ENCODE results near the gene SLC22A8. TPM values are rescaled to one million over a fixed set of nuclear protein-coding genes. Genes with fewer than 3 reads are reported as not detected.

SLC22A8 gene
- polyA plus RNA-seq, 1 experiment: not detected

DNA sequence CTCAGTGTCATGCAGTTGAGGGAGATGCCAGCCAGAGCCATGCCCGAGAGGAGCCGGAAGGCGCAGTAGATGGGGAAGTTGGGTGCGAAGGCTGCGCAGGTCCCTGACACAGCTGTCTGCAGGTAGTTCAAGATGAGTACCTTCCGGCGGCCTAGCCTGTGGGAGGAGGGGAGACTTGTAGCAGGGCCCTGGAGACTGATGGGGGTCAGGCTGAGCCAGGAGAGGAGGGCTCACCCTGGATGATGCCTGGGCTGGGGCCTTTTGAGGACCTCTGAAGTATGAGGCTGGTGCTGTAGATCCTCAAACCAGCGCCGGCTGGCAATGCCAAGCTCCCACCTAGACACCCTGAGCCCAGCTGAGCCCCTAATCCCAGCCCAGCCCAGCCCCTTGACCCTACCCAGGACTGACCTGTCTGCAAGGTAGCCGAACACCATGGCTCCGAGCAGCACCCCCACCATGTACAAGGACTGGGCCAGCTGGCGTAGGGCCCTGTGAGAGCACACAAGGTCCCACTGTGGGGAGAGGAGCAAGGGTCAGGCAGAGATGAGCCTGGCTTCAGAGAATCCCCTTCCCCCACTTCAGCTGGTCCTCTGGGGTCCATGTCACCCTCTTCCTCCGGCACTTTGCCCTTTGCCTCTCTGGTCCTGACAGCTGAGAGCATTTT, 32.0 kb downstream of the SLC22A8 start:
- no peak for TF ChIP-seq CTCF (IDR thresholded peaks at IDR 0.05; ENCODE audit: low read depth, low read length)
- no peak for DNase-seq (ENCODE audit: low read depth, low spot score)
- Histone ChIP-seq H3K27ac (ENCODE audit: low read depth, low read length) (no peak overlapping the region), H3K4me3 (ENCODE audit: low read depth, low read length) (no peak overlapping the region), H3K9me3 (ENCODE audit: control insufficient read depth, insufficient read depth, low read length) (no peaks in the 10 kb centered on the region; the same call in 1 of the 2 replicates), H3K27me3 (ENCODE audit: control insufficient read depth, insufficient read depth, low read length) (no peaks in the 10 kb centered on the region)
- POLR2A ChIA-PET: no interaction called here
- CTCF ChIA-PET: no interaction called here

GRCh38 chr11:62981743-62982142, 33.9 kb downstream of the SLC22A8 start:
- H3K27me3 ChIP-seq (ENCODE audit: control insufficient read depth, insufficient read depth, low read length): no peaks in the 10 kb centered on the region
- H3K9me3 ChIP-seq (ENCODE audit: control insufficient read depth, insufficient read depth, low read length): no peaks in the 10 kb centered on the region; the same call in 1 of the 2 replicates
- no peak for TF ChIP-seq CTCF (IDR thresholded peaks at IDR 0.05; ENCODE audit: low read depth, low read length)
- ChIA-PET CTCF (no interaction called here), POLR2A (no interaction called here)
- DNase-seq (ENCODE audit: low read depth, low spot score): no peak
- H3K4me3 ChIP-seq (ENCODE audit: low read depth, low read length): no peak overlapping the region
- H3K27ac ChIP-seq (ENCODE audit: low read depth, low read length): no peak overlapping the region

DNA sequence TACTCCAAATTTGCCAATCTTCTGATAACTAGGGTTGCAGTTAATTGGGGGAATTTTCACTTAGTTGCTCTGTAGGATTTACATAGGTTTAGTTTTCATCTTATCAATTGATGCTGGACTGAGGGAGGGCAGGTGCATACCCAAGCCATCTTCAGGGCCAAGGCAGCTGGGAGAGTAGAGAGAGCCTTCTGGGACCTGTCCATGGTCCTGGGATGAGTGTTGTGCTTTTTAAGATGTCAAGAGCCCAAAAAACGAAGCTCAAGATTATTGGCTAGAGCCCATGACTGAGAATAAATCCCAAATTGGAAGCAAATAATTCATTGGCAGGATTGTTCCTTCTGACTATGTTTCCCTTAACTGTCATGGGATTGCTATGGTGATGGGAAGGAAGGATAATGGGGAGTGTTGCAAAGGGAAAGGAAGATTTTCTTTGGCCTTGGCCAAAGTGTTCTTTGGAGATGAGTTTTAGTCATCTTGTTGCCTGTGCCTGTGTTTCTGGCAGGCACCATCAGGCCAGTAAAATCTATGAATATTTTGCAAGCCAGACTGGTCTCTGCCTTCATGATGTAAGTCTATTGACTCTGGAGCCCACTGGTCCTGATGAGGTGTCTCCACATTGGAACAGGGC, 35.4 kb downstream of the SLC22A8 start:
- ChIA-PET CTCF (interaction anchor here (1.2 kb wide), 1 partner anchor 43 kb away, joined by 5 read pairs; no protein-coding TSS in a partner anchor), POLR2A (no interaction called here)
- no peaks in the 10 kb centered on the region for H3K27me3 ChIP-seq (ENCODE audit: control insufficient read depth, insufficient read depth, low read length)

DNA sequence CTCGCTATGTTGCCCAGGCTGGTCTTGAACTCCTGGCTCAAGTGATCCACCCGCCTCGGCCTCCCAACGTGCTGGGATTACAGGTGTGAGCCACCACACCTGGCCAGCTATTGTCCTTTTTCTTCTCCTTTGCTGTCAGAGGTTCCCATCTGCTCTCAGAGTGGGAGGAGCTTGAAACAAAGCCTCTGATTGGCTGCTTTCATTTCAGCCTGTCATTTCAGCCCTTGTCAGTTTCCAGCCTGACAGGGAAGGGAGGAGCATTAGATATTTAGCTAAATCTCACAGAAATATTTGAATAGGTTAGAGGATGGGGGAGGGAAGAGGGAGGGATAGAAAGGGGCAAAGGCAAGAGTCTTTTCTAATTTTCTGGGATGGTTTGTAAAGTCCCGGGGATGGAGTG, 39.5 kb downstream of the SLC22A8 start:
- H3K27ac ChIP-seq (ENCODE audit: low read depth, low read length): no peak overlapping the region
- H3K4me3 ChIP-seq (ENCODE audit: low read depth, low read length): no peak overlapping the region
- H3K9me3 ChIP-seq (ENCODE audit: control insufficient read depth, insufficient read depth, low read length): no peaks in the 10 kb centered on the region
- TF ChIP-seq CTCF (IDR thresholded peaks at IDR 0.05; ENCODE audit: low read depth, low read length): no peak
- ChIA-PET POLR2A (interaction anchor here (0.7 kb wide), 1 partner anchor 134 kb away, joined by 7 read pairs; no protein-coding TSS in a partner anchor), CTCF (interaction anchor here (1.2 kb wide), 2 partner anchors 60 to 70 kb away, joined by 3 to 7 read pairs; no protein-coding TSS in a partner anchor)
- H3K27me3 ChIP-seq (ENCODE audit: control insufficient read depth, insufficient read depth, low read length): no peaks in the 10 kb centered on the region
- no peak for DNase-seq (ENCODE audit: low read depth, low spot score)

More for the DNA sequence above, 35.4 kb downstream of the SLC22A8 start:
- no peak for DNase-seq (ENCODE audit: low read depth, low spot score)
- H3K9me3 ChIP-seq (ENCODE audit: control insufficient read depth, insufficient read depth, low read length): no peaks in the 10 kb centered on the region; the same call in 1 of the 2 replicates
- no peak overlapping the region for H3K27ac ChIP-seq (ENCODE audit: low read depth, low read length)
- H3K4me3 ChIP-seq (ENCODE audit: low read depth, low read length): no peak overlapping the region
- TF ChIP-seq CTCF (IDR thresholded peaks at IDR 0.05; ENCODE audit: low read depth, low read length): no peak
